Measurements from ENCODE around the gene KIF1B.

Gene KIF1B

GRCh38 chr1:10209905-10210810 lies at the start of gene KIF1B:
KIF1B (plus strand) TSS chr1:10210570; CDS start chr1:10232329, 21,759 bp downstream.
- TF ChIP-seq CTCF (IDR thresholded peaks at IDR 0.05; ENCODE audit: low read depth, low read length, missing control alignments): peak; percentile 93
- H3K4me3 ChIP-seq (ENCODE audit: low read depth, low read length): peak within 1 kb of the TSS; percentile 98
- in situ Hi-C loops (cut with HindIII; ENCODE audit: low sequenced_read_pairs): no loop called here
- peak; percentile 93 for DNase-seq (ENCODE audit: low read depth)

- in situ Hi-C loops (cut with HindIII; ENCODE audit: low sequenced_read_pairs): no loop called here
- no peak for TF ChIP-seq CTCF (IDR thresholded peaks at IDR 0.05; ENCODE audit: low read depth, low read length, missing control alignments)
- no peak for DNase-seq (ENCODE audit: low read depth)
- H3K4me3 ChIP-seq (ENCODE audit: low read depth, low read length): no peak overlapping the region
These were observed 49.4 kb upstream of the KIF1B start for GRCh38 chr1:10160907-10161490.

GRCh38 chr1:10161541-10162290 lies 48.7 kb upstream of the KIF1B start:
- H3K4me3 ChIP-seq (ENCODE audit: low read depth, low read length): no peak overlapping the region
- in situ Hi-C loops (cut with HindIII; ENCODE audit: low sequenced_read_pairs): no loop called here
- TF ChIP-seq CTCF (IDR thresholded peaks at IDR 0.05; ENCODE audit: low read depth, low read length, missing control alignments): no peak
- peak; percentile 4 for DNase-seq (ENCODE audit: low read depth)

- no peak for TF ChIP-seq CTCF (IDR thresholded peaks at IDR 0.05; ENCODE audit: low read depth, low read length, missing control alignments)
- in situ Hi-C loops (cut with HindIII; ENCODE audit: low sequenced_read_pairs): no loop called here
- DNase-seq (ENCODE audit: low read depth): no peak
- no peak overlapping the region for H3K4me3 ChIP-seq (ENCODE audit: low read depth, low read length)
These were observed 41.4 kb upstream of the KIF1B start for GRCh38 chr1:10168912-10169514.

GRCh38 chr1:10170239-10170574 lies 40.2 kb upstream of the KIF1B start:
- no peak overlapping the region for H3K4me3 ChIP-seq (ENCODE audit: low read depth, low read length)
- DNase-seq (ENCODE audit: low read depth): no peak
- TF ChIP-seq CTCF (IDR thresholded peaks at IDR 0.05; ENCODE audit: low read depth, low read length, missing control alignments): no peak
- in situ Hi-C loops (cut with HindIII; ENCODE audit: low sequenced_read_pairs): no loop called here

- H3K4me3 ChIP-seq (ENCODE audit: low read depth, low read length): no peak overlapping the region
- in situ Hi-C loops (cut with HindIII; ENCODE audit: low sequenced_read_pairs): no loop called here
- no peak for DNase-seq (ENCODE audit: low read depth)
- no peak for TF ChIP-seq CTCF (IDR thresholded peaks at IDR 0.05; ENCODE audit: low read depth, low read length, missing control alignments)
These were observed 39.1 kb upstream of the KIF1B start for GRCh38 chr1:10171105-10171767.

Measured in astrocyte of the cerebellum (primary cell).